GM23338 (cell line): ENCODE measurements around the gene SSU72. TPM values are rescaled to one million over a fixed set of nuclear protein-coding genes. Genes with fewer than 3 reads are reported as not detected.

Experiments used
- ATAC-seq: fragments of 200-7000 bp; cut with Tn5 transposase; 3 replicates; pipeline ENCODE4 v1.9.1; 2020
- DNase-seq: peaks from one replicate; pipeline ENCODE4 v3.0.0-alpha.2; 2015; ENCODE audit warnings: low spot score
- H2AFZ ChIP-seq: fragments of 200-600 bp; sonication (generic); 2 replicates; pipeline ENCODE4 v1.8.0; 2016; ENCODE audit warnings: antibody characterized with exemption, mild to moderate bottlenecking, moderate library complexity
- H3F3A ChIP-seq: fragments of 200-600 bp; sonication (generic); replicated peaks from 2 replicates; pipeline ENCODE4 v1.8.0; 2017; ENCODE audit warnings: antibody characterized with exemption, mixed run types, low read depth
- H3K27ac ChIP-seq: fragments of 200-600 bp; sonication (generic); 2 replicates; pipeline ENCODE4 v1.6.1; 2016; ENCODE audit warnings: low read depth
- H3K27me3 ChIP-seq: fragments of 200-600 bp; sonication (generic); 2 replicates; pipeline ENCODE4 v1.8.0; 2016; ENCODE audit warnings: mild to moderate bottlenecking, mixed run types, moderate library complexity; ENCODE audit not compliant: insufficient read depth
- H3K36me3 ChIP-seq: fragments of 200-600 bp; sonication (generic); 2 replicates; pipeline ENCODE4 v1.8.0; 2016; ENCODE audit warnings: mild to moderate bottlenecking; ENCODE audit not compliant: insufficient read depth
- H3K4me1 ChIP-seq: fragments of 200-600 bp; sonication (generic); 2 replicates; pipeline ENCODE4 v1.8.0; 2016; ENCODE audit warnings: mild to moderate bottlenecking, moderate library complexity; ENCODE audit not compliant: insufficient read depth
- H3K4me2 ChIP-seq: fragments of 200-600 bp; sonication (generic); 2 replicates; pipeline ENCODE4 v1.7.1; 2017; ENCODE audit warnings: mixed run types
- H3K4me3 ChIP-seq: fragments of 200-600 bp; sonication (generic); 2 replicates; pipeline ENCODE4 v1.6.1; 2016; ENCODE audit warnings: mixed run types
- H3K79me2 ChIP-seq: fragments of 200-600 bp; sonication (generic); replicated peaks from 2 replicates; pipeline ENCODE4 v1.8.0; 2017; ENCODE audit warnings: mild to moderate bottlenecking; ENCODE audit not compliant: insufficient read depth
- H3K9me2 ChIP-seq: fragments of 200-600 bp; sonication (generic); 2 replicates; pipeline ENCODE4 v1.8.0; 2017; ENCODE audit not compliant: insufficient read depth
- H4K20me1 ChIP-seq: fragments of 200-600 bp; sonication (generic); replicated peaks from 2 replicates; pipeline ENCODE4 v1.8.0; 2017; ENCODE audit warnings: mild to moderate bottlenecking; ENCODE audit not compliant: insufficient read depth
- H3K27ac Mint-ChIP-seq: 2 replicates; pipeline ENCODE4 v1.8.0; 2020; ENCODE audit warnings: inconsistent platforms, mild to moderate bottlenecking, moderate library complexity, mixed read lengths
- H3K27me3 Mint-ChIP-seq: 3 replicates; pipeline ENCODE4 v1.8.0; 2022; ENCODE audit warnings: low read depth, mild to moderate bottlenecking, moderate library complexity, mixed read lengths, inconsistent platforms; ENCODE audit not compliant: insufficient read depth, poor library complexity
- H3K36me3 Mint-ChIP-seq: 3 replicates; pipeline ENCODE4 v1.8.0; 2021; ENCODE audit warnings: low read depth, mild to moderate bottlenecking, inconsistent platforms, moderate library complexity, mixed read lengths
- H3K4me1 Mint-ChIP-seq: 3 replicates; pipeline ENCODE4 v1.8.0; 2020; ENCODE audit warnings: mild to moderate bottlenecking, inconsistent platforms, mixed read lengths
- H3K4me3 Mint-ChIP-seq: 3 replicates; pipeline ENCODE4 v1.8.0; 2021; ENCODE audit warnings: moderate library complexity, mild to moderate bottlenecking, inconsistent platforms, mixed read lengths
- H3K9me3 Mint-ChIP-seq: 3 replicates; pipeline ENCODE4 v1.8.0; 2020; ENCODE audit warnings: moderate library complexity, mild to moderate bottlenecking, inconsistent platforms, mixed read lengths
- CREB1 ChIP-seq: fragments of 250-450 bp; sonication (Bioruptor Pico); IDR thresholded peaks from 2 replicates; pipeline ENCODE4 v1.5.0; 2020; ENCODE audit warnings: low read depth, mild to moderate bottlenecking, moderate library complexity
- CTCF ChIP-seq, 2 experiments: fragments of 200-600 bp in 1 of 2; sonication (generic) in 1 of 2; conservative IDR thresholded peaks; 2 replicates each; pipeline versions ENCODE4 v1.5.1 to v1.6.1; 2016 to 2017; ENCODE audit warnings: antibody characterized with exemption in 2 of 2, low read depth in 2 of 2, mild to moderate bottlenecking in 2 of 2, moderate library complexity in 1 of 2
- ETS1 ChIP-seq: IDR thresholded peaks from 2 replicates; pipeline ENCODE4 v1.6.1; 2016; ENCODE audit warnings: antibody characterized with exemption
- EZH2 ChIP-seq: fragments of 200-600 bp; sonication (generic); IDR thresholded peaks from one replicate; pipeline ENCODE4 v1.8.0; 2017; ENCODE audit warnings: antibody characterized with exemption, mild to moderate bottlenecking, low read depth; ENCODE audit not compliant: unreplicated experiment
- EZH2phosphoT487 ChIP-seq: fragments of 200-600 bp; sonication (generic); IDR thresholded peaks from one replicate; pipeline ENCODE4 v1.8.1; 2018; ENCODE audit warnings: antibody characterized with exemption; ENCODE audit not compliant: unreplicated experiment
- JUNB ChIP-seq: IDR thresholded peaks from one replicate; pipeline ENCODE4 v1.6.1; 2016; ENCODE audit warnings: antibody characterized with exemption; ENCODE audit not compliant: unreplicated experiment
- NANOG ChIP-seq: IDR thresholded peaks from 2 replicates; pipeline ENCODE4 v1.6.1; 2016; ENCODE audit warnings: antibody characterized with exemption, borderline replicate concordance
- POLR2AphosphoS5 ChIP-seq: IDR thresholded peaks from 2 replicates; pipeline ENCODE4 v1.6.1; 2016; ENCODE audit warnings: antibody characterized with exemption, low read depth
- REST ChIP-seq: IDR thresholded peaks from one replicate; pipeline ENCODE4 v1.6.1; 2018; ENCODE audit warnings: antibody characterized with exemption; ENCODE audit not compliant: unreplicated experiment
- STAT1 ChIP-seq: IDR thresholded peaks from one replicate; pipeline ENCODE4 v1.6.1; 2016; ENCODE audit warnings: antibody characterized with exemption; ENCODE audit not compliant: unreplicated experiment
- ZNF114 ChIP-seq: fragments of 250-450 bp; sonication (Bioruptor Pico); IDR thresholded peaks from 2 replicates; pipeline ENCODE4 v1.5.0; 2020; ENCODE audit warnings: mild to moderate bottlenecking, moderate library complexity
- ZNF331 ChIP-seq: fragments of 250-450 bp; sonication (Bioruptor Pico); IDR thresholded peaks from 2 replicates; pipeline ENCODE4 v1.5.0; 2020; ENCODE audit warnings: low read depth, mild to moderate bottlenecking, moderate library complexity
- ZNF462 ChIP-seq: fragments of 250-450 bp; sonication (Bioruptor Pico); IDR thresholded peaks from 2 replicates; pipeline ENCODE4 v1.5.0; 2020; ENCODE audit warnings: mild to moderate bottlenecking, moderate library complexity
- polyA plus RNA-seq: library from polyadenylated mRNA; unstranded; fragments of >200 nt; fragmentation: Nextera tagmentation; extraction: Ambion mirVana; gene quantifications from 2 replicates; pipeline ENCODE4 v1.2.1, GENCODE V29; 2016
- total RNA-seq: library from RNA; depleted of rRNA; stranded (reverse); fragments of >200 nt; shearing (Covaris generic); gene quantifications from 2 replicates; pipeline ENCODE4 v1.2.3, GENCODE V29; 2014

SSU72 gene
- total and polyA plus RNA-seq, 2 experiments from 2014 or later, result 148 to 248 TPM

- Mint-ChIP-seq H3K9me3 (0 out of 3 replicates have a peak, but pooled peaks cover 8% of the 10 kb centered on the region), H3K4me1 (no peaks in the 10 kb centered on the region), H3K4me3 (no peak overlapping the region), H3K27me3 (peaks cover 6% of the 10 kb centered on the region), H3K36me3 (peaks cover 54% of the 10 kb centered on the region), H3K27ac (no peak overlapping the region)
- no peaks in the 10 kb centered on the region for H3F3A ChIP-seq
- H3K79me2 ChIP-seq, result no peaks in the 10 kb centered on the region
- no peak overlapping the region for H2AFZ ChIP-seq
- no peak overlapping the region for H3K27ac ChIP-seq
- no peak for ATAC-seq
- TF ChIP-seq ETS1, result no peak
- TF ChIP-seq POLR2AphosphoS5, result no peak
- no peak for TF ChIP-seq NANOG
- TF ChIP-seq ZNF331 (CRISPR knock-in tag), result no peak
- TF ChIP-seq EZH2, result no peak
- TF ChIP-seq JUNB, result no peak
- TF ChIP-seq EZH2phosphoT487, result no peak
- no peak for TF ChIP-seq REST
- no peak for TF ChIP-seq STAT1
- no peak for TF ChIP-seq CTCF (conservative IDR thresholded peaks at IDR 0.05; ENCODE audit: low read depth in 2 of 2)
- no peak for TF ChIP-seq CREB1
- no peak for TF ChIP-seq ZNF114 (CRISPR knock-in tag)
- no peak for TF ChIP-seq ZNF462 (CRISPR knock-in tag)
- no peaks in the 10 kb centered on the region for H3K36me3 ChIP-seq
- H4K20me1 ChIP-seq, result no peaks in the 10 kb centered on the region; the same call in 1 of the 2 replicates
- H3K27me3 ChIP-seq, result no peaks in the 10 kb centered on the region
- H3K9me2 ChIP-seq, result no peaks in the 10 kb centered on the region
- H3K4me3 ChIP-seq, result no peak overlapping the region
- no peaks in the 10 kb centered on the region for H3K4me1 ChIP-seq
- no peak for DNase-seq
- H3K4me2 ChIP-seq, result no peak overlapping the region
Measured at GRCh38 chr1:1527092-1527816, 47.4 kb downstream of the SSU72 start.
